Epithelial cell of proximal tubule (primary cell): ENCODE results near the gene PLEKHA4. TPM values are rescaled to one million over a fixed set of nuclear protein-coding genes. Genes with fewer than 3 reads are reported as not detected.
"Not testable (repeated sequence)": the region's sequence is repeated elsewhere in the genome, so short reads cannot be mapped to it uniquely, and the experiment has no call there.

ENCODE experiments used
- DNase-seq: peaks from one replicate; pipeline ENCODE4 v3.0.0-alpha.2; 2011; ENCODE audit warnings: low read depth
- H3K4me3 ChIP-seq: 2 replicates; pipeline ENCODE4 v1.5.1; 2011; ENCODE audit warnings: low read depth, mild to moderate bottlenecking, low read length
- total RNA-seq: library from RNA; depleted of rRNA; stranded (reverse); fragments of >200 nt; gene quantifications from 2 replicates; pipeline ENCODE4 v1.2.3, GENCODE V29; 2015
- TF ChIP-seq, protein P1 (sequence below): conservative IDR thresholded peaks from 2 replicates; pipeline ENCODE4 v1.5.1; 2012; ENCODE audit warnings: low read depth, mild to moderate bottlenecking, low read length

PLEKHA4 gene
- total RNA-seq, 1 donor from 2014 or later = 5.0 TPM

DNA sequence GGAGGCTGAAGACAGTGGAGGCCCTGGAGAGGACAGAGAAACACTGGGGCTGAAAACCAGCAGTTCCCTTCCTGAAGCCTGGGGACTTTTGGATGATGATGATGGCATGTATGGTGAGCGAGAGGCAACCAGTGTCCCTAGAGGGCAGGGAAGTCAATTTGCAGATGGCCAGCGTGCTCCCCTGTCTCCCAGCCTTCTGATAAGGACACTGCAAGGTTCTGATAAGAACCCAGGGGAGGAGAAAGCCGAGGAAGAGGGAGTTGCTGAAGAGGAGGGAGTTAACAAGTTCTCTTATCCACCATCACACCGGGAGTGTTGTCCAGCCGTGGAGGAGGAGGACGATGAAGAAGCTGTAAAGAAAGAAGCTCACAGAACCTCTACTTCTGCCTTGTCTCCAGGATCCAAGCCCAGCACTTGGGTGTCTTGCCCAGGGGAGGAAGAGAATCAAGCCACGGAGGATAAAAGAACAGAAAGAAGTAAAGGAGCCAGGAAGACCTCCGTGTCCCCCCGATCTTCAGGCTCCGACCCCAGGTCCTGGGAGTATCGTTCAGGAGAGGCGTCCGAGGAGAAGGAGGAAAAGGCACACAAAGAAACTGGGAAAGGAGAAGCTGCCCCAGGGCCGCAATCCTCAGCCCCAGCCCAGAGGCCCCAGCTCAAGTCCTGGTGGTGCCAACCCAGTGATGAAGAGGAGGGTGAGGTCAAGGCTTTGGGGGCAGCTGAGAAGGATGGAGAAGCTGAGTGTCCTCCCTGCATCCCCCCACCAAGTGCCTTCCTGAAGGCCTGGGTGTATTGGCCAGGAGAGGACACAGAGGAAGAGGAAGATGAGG, 5.3 kb upstream of the PLEKHA4 start:
- peak overlapping the region; percentile 100 for H3K4me3 ChIP-seq
- TF ChIP-seq, protein P1, sequence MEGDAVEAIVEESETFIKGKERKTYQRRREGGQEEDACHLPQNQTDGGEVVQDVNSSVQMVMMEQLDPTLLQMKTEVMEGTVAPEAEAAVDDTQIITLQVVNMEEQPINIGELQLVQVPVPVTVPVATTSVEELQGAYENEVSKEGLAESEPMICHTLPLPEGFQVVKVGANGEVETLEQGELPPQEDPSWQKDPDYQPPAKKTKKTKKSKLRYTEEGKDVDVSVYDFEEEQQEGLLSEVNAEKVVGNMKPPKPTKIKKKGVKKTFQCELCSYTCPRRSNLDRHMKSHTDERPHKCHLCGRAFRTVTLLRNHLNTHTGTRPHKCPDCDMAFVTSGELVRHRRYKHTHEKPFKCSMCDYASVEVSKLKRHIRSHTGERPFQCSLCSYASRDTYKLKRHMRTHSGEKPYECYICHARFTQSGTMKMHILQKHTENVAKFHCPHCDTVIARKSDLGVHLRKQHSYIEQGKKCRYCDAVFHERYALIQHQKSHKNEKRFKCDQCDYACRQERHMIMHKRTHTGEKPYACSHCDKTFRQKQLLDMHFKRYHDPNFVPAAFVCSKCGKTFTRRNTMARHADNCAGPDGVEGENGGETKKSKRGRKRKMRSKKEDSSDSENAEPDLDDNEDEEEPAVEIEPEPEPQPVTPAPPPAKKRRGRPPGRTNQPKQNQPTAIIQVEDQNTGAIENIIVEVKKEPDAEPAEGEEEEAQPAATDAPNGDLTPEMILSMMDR = no peak
- DNase-seq = no peak

DNA sequence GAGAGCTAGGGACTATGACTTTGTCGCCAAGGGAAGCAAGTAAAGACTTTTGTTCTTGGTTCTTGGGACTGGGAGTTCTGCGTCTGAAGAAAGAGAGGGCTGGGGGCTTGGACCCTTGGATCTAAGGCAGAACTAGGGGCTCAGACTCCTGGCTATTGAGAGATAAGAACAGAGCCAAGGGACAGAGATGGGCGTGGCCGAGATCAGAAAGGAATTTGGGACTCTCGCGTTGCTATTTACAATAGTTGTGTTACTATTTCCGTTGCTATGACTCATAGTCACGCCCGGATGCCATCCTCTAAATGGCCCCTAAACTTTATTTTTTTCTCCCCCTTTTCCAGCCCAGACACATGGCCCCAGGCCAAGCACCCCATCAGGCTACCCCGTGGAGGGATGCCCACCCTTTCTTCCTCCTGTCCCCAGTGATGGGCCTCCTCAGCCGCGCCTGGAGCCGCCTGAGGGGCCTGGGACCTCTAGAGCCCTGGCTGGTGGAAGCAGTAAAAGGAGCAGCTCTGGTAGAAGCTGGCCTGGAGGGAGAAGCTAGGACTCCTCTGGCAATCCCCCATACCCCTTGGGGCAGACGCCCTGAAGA, 4.6 kb upstream of the PLEKHA4 start:
- DNase-seq = peak; percentile 70
- TF ChIP-seq, protein P1 = no peak
- peak overlapping the region; percentile 100 for H3K4me3 ChIP-seq

DNA sequence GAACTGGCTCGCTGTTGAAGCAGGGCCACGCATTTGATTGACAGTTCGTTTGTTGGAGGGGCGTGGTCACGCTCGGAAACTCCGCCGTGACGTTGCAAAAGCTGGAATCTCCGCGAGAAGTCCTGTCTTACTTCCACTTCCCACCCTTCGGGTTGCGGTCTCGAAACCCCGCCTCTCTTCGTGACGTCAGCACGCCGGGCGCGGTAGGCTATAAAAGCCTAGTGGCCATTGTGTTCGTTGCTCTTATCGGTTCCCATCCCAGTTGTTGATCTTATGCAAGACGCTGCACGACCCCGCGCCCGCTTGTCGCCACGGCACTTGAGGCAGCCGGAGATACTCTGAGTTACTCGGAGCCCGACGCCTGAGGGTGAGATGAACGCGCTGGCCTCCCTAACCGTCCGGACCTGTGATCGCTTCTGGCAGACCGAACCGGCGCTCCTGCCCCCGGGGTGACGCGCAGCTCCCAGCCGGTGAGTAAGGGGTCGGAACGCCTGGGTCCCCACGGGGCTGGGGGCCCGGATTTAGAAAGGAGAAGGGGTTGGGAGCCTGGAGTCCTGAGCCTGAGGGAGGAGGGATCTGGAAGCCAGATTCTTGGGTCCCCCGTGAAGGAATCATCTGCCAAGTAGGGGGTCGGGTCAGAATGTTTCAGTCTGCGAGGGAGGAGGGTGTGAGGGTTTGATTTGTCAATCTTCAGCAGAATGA, 3.9 kb upstream of the PLEKHA4 start, which contains the start of gene PPP1R15A:
Gene PPP1R15A (plus strand): TSS at position 240 of the 702 bp plus-strand sequence. CDS start 813 bp downstream, outside the sequence.
- DNase-seq = peak; percentile 82
- TF ChIP-seq, protein P1 = no peak

DNA sequence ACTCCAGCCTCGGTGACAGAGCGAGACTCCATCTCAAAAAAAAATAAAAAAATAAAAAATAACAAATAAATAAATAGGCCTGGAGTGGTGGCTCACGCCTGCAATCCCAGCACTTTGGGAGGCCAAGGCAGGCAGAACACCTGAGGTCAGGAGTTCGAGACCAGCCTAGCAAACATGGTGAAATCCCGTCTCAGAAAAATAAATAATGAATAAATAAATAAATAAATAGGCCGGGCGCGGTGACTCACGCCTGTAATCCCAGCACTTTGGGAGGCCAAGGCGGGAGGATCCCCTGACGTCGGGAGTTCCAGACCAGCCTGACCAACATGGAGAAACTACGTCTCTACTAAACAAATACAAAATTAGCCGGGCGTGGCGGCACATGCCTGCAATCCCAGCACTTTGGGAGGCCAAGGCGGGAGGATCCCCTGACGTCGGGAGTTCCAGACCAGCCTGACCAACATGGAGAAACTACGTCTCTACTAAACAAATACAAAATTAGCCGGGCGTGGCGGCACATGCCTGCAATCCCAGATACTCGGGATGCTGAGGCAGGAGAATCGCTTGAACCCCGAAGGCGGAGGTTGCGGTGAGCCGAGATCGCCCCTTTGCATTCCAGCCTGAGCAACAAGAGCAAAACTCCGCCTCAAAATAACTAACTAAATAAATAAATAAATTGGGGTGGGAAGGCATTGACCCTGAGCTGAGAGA, 3.2 kb upstream of the PLEKHA4 start:
- not testable (repeated sequence) for DNase-seq
- H3K4me3 ChIP-seq = peak overlapping the region; percentile 25

More for the DNA sequence above, 3.9 kb upstream of the PLEKHA4 start, which contains the start of gene PPP1R15A:
- peak within 1 kb of the TSS; percentile 100 for H3K4me3 ChIP-seq

DNA sequence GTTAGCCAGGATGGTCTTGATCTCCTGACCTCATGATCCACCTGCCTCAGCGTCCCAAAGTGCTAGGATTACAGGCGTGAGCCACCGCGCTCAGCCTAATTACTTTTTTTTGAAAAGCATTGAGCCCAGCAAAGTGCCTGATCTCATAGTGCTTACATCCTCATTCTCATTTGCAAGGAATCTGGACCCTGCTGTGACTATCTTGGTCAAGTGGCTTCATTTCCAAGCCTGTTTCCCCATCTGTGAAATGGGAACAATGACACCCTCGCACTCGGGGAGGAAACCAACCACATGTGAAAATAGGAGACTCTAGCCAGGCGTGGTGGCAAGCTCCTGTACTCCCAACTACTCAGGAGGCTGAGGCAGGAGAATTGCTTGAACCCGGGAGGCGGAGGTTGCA, 1.6 kb upstream of the PLEKHA4 start:
- no peak overlapping the region for H3K4me3 ChIP-seq
- TF ChIP-seq, protein P1 = no peak
- no peak for DNase-seq

DNA sequence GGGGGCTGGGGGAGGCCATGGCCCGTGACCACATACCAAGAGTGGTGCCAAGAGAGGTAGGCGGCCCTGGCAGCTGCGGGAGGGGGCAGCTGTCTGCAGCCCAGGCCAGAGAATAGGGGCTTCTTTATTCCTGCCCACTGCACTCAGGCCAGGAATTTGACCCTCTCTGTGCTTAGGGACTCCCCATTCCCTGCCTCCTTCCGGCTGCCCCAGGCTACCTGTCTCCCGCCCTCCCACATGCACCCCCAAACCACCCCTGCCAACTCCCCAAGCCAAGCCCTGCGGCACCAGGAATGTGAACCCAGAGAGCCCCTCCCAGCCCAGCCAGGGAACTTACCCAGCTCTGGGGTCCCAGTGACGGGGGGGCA, 687 bp downstream of the PLEKHA4 start:
- no peak for DNase-seq
- peak overlapping the region; percentile 67 for H3K4me3 ChIP-seq
- TF ChIP-seq, protein P1 = no peak

DNA sequence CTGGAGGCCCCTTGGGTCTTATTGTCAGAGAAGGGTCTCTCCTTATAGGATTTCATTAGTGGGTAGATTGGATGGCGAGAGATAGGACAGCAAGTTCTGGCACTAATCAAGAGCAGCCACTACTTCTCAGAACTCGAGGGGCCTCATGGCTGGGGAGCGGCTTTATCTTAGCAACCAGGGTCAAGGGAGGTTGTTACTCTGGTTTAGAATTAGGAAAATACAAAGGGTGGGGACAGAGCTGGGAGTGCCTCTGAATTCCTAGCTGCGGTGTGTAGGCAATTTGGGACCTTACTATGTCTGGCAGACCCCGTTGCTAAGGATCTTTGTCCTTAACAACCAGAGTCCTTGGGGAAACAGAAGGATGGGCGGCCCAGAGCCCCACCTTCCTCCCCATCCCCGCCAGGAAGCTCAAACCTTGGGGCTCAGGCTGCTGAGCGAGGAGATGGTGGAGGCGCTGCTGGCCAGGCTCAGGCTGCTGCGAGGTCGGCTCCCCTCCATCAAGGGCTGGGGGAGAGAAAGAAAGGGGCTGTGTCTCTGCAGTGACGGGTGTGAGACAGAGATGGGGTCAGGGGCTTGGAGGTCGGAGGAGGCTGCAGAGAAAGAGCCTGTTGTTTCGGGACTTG, 1.2 kb downstream of the PLEKHA4 start:
- peak overlapping the region; percentile 67 for H3K4me3 ChIP-seq
- DNase-seq = no peak

More for the DNA sequence above, 1.2 kb downstream of the PLEKHA4 start:
- TF ChIP-seq, protein P1 = no peak
